Thyroid gland (tissue), 4 donors: Measurements from ENCODE around the gene TRIM29.

Experiments used
- POLR2A ChIP-seq, 2 donors: fragments of 450-650 bp; IDR thresholded peaks; one replicate each; pipeline ENCODE4 v1.6.1; 2017; ENCODE audit warnings: antibody characterized with exemption in 2 of 2, mild to moderate bottlenecking in 2 of 2, moderate library complexity in 1 of 2
- TF ChIP-seq, protein P1 (sequence below), 6 experiments: fragments of 200-600 bp in 3 of 6; fragments of 450-650 bp in 3 of 6; sonication (generic) in 3 of 6; IDR thresholded peaks; one replicate each; pipeline ENCODE4 v1.5.1; 2016 to 2019; ENCODE audit warnings: antibody characterized with exemption in 6 of 6, mild to moderate bottlenecking in 2 of 6, inconsistent platforms in 1 of 6, moderate library complexity in 1 of 6

DNA sequence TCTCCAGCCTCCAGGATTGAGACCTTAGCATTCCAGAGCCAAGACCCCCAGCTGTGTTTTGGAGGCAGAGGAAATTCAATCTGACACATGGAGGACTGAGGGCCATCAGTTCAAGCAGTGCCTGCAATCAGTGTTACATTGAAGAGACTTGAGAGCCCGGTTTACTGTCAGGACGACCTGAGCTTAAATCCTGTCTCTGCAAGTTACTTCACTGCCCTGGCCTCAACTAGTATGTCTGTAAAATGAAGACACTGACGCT lies 35.1 kb downstream of the TRIM29 start:
- TF ChIP-seq, protein P1, sequence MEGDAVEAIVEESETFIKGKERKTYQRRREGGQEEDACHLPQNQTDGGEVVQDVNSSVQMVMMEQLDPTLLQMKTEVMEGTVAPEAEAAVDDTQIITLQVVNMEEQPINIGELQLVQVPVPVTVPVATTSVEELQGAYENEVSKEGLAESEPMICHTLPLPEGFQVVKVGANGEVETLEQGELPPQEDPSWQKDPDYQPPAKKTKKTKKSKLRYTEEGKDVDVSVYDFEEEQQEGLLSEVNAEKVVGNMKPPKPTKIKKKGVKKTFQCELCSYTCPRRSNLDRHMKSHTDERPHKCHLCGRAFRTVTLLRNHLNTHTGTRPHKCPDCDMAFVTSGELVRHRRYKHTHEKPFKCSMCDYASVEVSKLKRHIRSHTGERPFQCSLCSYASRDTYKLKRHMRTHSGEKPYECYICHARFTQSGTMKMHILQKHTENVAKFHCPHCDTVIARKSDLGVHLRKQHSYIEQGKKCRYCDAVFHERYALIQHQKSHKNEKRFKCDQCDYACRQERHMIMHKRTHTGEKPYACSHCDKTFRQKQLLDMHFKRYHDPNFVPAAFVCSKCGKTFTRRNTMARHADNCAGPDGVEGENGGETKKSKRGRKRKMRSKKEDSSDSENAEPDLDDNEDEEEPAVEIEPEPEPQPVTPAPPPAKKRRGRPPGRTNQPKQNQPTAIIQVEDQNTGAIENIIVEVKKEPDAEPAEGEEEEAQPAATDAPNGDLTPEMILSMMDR (IDR thresholded peaks at IDR 0.05): no peak
- TF ChIP-seq POLR2A (IDR thresholded peaks at IDR 0.05): no peak
